ENCODE results near the gene ZNF44.

The ZNF44 gene

GRCh38 chr19:12260861-12261260 lies 33.8 kb downstream of the ZNF44 start:
- DNase-seq: no peak

- DNase-seq: no peak
Observed at GRCh38 chr19:12260236-12260635, 34.4 kb downstream of the ZNF44 start.

GRCh38 chr19:12255372-12255771 lies 39.3 kb downstream of the ZNF44 start:
- no peak for DNase-seq

GRCh38 chr19:12247644-12248222 lies 47.0 kb downstream of the ZNF44 start:
- DNase-seq: no peak

GRCh38 chr19:12244370-12244769 lies 50.3 kb downstream of the ZNF44 start:
- no peak for DNase-seq

GRCh38 chr19:12237143-12237839 lies 57.4 kb downstream of the ZNF44 start:
- no peak for DNase-seq

GRCh38 chr19:12232961-12233360 lies 61.7 kb downstream of the ZNF44 start:
- no peak for DNase-seq

GRCh38 chr19:12230751-12231733 lies 63.6 kb downstream of the ZNF44 start:
- DNase-seq: no peak

GRCh38 chr19:12229990-12230389 lies 64.7 kb downstream of the ZNF44 start:
- DNase-seq: no peak

- DNase-seq: no peak
Observed at GRCh38 chr19:12224676-12225075, 70.0 kb downstream of the ZNF44 start.

GRCh38 chr19:12222980-12223630 lies 71.6 kb downstream of the ZNF44 start:
- no peak for DNase-seq
